HG03575 (cell line): ENCODE results near the gene ENDOU.

Experiments used
- ATAC-seq: cut with Tn5 transposase; IDR thresholded peaks from one replicate; pipeline ENCODE4 v1.9.1; 2021; ENCODE audit not compliant: unreplicated experiment, insufficient number of reproducible peaks, low FRiP score; ENCODE audit errors: extremely low read depth

The ENDOU gene

DNA sequence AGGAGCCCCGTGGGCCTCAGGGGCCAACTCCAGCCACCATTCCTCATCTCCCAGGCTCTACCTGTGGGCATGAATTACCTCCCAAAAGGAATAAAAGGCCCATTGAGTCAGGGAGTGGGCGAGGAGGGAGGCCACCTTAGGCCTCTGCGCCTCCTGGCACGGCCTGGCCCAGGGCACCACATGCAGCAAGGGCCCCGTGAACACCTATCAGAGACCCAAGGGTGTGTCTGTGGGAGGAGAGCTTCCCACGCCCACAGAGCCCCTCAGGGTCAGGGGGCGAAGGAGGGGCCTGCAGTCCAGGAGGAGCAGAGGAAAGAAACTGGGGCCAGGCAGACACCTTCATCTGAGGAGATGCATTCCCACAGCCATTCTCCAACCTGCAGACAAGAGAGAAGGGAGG is 21.2 kb upstream of the ENDOU start:
- ATAC-seq: no peak

DNA sequence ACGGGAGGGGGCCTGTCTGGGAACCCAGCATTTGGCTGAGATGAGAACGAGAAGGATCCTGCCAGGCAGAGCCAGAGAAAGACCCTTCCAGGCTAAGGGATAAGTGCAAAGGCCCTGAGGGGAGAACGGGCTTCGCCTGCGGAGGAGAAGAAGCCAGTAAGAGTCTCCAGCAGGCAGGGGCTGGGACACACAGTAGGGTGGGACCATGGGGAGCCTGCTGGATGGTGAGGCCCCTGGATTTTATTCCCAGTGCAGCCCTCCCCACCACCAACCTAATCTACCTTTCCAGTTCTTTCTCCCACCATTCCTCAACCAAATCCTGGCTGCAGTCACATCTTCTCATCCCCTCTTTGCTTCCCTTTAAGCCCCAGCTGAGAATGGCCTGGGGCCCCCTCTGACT is 20.8 kb upstream of the ENDOU start:
- ATAC-seq: no peak

DNA sequence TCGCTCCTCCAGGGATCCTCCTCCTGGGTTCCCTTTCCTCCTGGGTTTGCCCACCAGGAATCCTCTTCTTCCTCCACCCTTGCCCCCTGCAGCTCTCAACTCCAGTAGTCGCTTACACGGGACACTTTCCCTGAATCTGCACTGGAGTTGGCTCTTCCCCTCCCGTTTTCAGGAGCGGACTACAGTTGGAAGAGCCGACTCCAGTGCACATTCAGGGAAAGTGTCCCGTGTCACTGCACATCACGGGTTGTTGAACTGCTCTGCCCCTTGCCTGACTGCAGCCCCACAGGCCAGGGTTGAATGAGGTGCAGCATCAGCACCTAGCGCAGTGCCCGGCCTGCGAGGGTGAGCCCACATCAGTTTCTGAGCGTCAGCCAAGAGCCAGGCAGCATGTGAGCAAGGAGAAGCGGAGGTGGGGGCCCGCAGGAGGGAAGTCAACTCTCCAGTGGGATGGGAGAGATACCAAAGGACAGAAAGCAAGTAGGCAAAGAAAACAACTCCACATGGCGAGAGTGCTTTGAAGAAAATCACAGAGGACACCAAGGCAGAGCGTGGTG is 20.3 kb upstream of the ENDOU start:
- ATAC-seq: no peak

DNA sequence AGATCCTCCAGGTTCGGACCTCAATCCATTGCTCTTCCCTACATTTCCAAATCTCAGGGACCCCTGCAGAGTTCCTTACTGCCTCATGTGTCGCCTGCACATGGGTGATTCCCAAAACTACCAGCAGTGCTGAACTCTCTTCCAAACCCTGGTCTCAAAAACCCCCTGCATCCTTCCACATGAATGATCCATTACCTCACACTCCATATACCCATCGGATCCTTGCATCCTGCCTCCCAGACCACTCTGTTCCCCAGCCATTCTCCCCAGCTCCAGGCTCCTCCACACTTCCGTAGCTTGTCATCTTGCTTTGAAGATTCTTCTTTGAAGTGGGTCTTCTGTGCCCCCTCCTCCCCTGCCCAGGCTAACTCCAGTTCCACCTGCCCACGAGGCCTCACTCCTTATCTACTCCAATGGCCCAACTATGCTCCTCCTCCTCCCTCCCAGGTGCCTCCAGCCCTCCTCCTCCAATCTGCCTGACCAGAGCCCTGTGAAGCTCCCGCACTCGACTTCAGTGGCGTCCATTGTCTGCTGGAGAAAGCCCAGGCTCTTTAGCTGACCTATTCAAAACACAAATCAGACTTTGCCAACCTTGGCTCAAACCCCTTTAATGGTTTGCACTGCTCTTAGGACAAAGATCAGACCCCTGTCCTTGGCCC is 19.6 kb upstream of the ENDOU start:
- ATAC-seq: no peak

DNA sequence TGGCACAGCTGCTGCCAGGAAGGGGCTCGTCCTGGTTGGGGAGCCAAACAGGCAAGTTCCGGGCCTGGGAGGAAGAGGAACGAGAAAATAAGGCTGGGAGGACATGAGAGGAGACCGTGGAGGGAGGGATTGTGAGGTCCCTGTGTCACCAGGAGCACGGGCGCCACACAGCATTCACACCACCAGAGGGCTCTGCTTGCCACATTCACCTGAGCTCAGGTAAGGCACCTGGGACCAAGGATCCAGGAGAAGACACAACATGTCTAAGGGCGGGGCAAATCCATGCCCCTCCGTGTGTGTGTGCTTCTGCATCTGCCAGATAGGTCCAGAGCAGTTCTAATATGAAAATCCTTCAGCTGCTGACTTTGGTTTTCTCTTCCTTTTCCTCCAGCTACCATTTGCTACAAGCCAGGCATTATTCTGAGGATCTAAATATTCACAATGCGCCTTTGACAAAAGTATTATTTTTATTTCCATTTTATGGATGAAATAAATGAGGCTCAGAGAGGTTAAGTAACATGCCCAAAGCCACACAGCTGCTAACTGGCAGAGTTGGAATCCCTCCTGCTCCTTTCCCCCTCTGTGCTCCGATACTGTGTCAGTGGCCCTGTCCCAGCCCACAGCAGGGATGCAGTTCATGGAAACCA is 18.8 kb upstream of the ENDOU start:
- ATAC-seq: no peak

DNA sequence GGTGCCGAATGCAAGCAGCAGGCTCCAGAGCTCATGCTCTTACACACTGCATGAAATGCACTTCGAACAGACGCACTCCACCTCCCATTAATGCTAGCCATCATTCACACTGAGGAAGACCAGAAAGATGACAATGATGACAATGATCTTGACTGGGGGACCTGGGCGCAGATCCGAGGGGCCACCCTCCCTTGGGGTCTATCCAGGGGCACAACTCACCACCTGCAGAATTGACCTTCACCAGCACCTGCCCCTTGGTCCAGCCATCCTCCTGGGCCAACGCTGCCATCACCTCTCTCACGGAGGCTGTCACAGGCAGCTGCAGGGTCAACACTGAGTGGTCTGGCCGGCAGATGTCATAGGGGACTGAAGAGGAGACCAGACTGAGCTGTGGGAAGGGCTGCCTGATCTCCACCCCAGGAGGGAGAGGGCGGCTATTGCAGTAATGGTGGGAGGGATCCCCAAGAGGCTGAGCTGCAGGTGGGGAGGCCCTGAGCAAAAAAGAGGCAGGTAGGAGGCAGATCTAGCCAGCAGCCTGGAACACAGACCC is 18.1 kb upstream of the ENDOU start:
- ATAC-seq: no peak

DNA sequence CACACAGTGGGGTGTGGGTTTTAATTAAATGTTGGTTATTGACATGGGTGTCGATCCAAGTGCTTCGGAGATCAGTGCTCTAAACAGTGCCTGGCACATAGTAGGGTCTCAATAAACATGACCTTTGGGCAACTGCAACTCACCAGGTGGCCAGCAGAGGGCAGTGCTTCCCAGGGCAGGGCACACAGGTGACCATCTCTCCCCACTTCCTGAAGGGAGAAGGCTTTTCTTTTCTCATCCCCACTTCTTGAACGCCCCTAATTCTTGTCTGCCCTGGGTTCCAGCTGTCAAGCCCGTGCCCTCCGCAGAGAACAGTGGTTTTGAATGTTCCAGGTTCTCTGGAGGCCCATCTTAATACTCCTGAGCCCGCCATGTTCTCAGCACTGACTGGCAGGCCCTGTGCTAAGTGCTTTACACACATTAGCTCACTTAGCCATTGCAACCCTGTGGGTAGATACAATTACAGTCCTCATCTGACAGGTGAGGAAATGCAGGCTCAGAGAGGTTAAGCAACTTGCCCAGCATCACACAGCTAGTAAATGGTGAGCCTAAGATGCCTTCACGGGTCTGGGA is 17.0 kb upstream of the ENDOU start:
- ATAC-seq: no peak

DNA sequence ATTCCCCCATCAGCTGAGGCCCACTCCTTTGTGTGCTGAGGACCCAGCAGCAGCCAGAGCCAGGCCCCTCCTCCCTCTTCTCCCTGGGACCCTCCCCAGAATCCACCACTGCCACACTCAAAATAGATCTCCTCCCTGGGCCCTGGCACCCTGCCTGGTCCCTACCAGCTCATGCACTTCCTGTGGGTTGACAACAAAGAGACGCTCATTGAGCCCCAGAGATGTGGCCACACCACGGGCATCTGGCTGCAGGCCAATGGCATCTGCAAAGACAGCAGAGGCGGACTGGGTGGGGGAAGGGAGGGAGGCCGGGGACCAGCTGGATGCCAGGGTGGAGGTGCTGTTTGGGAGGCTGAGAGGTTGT is 16.0 kb upstream of the ENDOU start:
- ATAC-seq: no peak

DNA sequence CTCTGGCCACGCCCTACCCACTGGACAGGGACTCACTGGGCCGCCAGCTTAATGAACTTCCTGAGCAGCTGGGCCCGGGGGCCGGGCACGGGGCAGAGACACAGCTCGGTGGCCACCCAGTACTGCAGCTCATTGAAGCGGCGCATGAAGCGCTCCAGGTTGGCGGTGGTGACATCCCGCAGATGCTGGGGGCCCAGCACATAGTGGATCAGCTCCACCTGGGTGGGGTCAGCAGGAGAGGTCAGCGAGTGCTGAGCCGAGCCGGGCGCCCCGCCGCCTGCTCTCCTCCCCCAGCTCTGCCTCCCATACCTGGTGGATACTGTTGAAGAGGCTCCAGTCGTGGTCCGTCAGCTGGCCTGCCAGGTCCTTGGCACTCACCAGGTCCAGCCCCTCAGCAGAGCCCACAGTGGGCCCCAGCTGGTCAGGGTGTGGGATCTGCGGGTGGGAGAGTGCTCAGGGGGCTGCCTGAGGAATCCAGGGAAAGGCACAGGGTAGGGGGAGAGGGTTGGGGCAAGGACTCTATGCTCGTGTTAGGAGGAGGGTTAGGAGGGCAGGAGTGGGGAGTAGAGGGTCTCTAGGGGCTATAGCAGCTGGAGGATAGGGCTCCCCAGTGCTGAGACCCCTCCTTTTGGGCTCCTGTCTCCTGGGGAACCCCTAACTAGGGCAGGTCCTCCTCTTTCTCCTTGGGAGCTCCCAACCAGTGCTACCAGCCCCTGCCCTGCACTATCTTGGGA is 15.5 kb upstream of the ENDOU start:
- ATAC-seq: no peak

DNA sequence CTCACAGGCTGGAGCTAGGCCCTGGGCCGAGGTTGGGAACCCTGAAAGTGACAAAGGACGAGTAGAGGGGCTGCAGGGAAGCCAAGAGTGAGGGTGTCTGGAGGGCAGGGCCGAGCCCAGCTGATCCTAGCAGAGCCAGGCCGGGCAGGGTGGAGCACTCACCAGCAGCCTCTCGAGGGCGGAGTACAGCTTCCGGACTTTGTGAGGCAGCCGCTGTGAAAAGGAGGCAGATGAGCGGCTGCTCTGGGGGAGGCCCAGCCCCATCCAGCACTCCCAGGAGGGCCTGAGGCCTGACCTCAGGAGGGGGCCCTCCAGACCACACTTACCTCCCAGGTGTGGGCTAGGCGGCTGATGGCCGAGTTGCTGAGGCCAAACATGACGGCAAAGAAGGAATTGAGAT is 14.7 kb upstream of the ENDOU start:
- ATAC-seq: no peak

DNA sequence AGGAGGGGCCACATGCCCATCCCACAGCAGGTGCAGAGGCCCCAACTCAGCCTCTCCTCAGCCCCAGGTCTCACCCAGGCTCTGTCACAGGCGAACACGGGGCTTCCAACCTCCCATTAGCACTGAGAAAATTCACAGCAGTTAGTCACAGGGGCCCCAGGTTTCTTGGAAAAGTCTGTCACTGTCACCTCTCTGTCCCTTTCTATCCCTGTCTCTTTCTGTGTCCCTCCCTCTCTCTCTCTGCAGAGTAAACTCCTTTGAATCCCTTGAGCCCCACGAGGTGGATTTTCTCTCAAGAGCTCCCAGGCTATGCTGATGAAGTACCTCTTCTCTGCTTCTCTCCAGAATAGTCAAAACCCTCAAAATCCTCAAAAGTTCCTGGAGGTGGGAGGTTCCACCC is 14.0 kb upstream of the ENDOU start:
- ATAC-seq: no peak

DNA sequence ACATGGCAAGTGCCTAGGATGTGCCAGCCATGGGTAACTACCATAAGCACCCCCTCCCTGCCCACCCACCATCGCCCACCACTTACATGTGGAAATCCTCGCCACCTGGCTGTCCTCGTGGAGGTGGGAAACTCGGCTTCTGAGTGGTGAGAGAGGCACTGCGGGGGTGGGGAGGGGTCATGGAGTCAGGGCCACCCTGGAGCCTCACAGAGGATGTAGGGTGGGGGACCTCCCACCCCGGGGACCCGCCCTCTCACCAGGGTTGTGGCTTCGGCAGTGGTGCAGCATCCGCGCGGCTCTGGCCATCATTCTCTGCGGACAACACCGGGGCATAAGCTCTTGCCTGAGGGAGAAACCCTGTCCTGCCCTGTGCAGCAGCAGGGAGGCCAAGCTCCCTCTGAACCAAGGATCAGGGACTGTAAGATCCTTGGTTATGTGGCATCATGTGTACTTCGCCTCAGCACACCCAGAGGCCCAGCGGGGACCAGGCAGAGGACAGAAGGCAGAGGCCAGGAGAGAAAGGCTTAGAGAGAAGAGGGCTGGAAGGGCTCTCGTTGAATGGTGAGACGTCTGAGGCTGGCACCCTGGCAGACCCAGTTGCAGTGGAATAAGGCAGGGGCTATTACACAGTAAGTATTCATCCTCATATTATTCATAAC is 12.8 kb upstream of the ENDOU start:
- no peak for ATAC-seq

DNA sequence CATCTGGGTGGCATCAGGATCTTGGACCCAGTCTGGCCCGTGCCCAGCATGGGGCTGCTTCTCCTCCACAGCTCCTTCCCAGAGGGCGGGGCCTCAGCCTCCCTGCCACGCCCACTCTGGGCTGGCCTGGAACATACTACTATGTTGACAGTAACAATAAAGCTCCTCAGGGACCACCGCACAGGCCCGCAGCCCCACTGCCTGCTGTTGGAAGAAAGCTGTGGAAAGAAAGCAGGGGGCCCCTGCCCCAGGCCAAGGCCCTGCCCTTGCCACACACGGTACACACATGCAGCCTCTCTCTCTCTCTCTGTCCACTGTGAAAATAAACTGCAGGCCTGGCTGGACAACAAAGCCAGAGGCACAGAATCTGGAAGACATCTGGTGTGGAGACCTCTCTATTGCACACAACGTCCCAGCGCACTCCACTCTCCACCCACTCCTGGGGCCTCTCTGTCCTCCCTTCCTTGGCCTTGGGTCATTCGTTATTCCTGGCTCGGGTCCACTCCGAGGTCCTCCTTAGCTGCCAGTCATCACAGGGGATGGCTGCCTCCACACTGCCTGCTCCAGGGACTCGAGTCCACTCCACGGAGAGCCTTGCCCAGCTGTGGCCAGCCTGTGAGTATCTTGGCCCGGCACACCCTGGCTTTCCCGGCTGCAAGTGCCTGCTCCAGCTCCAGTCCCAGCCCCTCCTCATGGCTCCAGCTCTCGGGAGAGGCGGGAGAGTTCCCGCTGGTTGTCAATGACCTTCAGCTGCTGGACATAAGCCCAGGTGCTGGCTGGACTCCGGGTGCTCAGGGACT is 11.8 kb upstream of the ENDOU start:
- no peak for ATAC-seq

DNA sequence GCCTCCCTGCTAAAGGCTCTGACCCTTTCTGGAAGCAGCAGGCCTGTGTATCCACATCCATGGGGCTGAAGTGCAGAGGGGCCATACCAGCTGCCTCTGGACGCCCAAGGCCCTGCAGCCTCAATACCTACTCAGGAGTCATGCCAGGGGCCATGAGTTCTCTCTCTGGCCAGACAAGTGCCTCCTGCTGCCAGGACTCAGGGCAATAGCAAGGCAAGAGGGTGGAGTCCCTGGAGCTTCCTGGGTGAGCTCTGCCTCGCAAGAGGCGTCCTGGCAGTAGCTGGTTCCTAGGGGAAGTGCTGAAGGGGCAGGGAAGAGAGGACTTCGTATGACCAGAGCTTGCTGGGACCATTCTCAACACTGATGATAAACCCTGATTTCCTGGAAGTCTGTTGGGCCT is 10.9 kb upstream of the ENDOU start:
- ATAC-seq: no peak

DNA sequence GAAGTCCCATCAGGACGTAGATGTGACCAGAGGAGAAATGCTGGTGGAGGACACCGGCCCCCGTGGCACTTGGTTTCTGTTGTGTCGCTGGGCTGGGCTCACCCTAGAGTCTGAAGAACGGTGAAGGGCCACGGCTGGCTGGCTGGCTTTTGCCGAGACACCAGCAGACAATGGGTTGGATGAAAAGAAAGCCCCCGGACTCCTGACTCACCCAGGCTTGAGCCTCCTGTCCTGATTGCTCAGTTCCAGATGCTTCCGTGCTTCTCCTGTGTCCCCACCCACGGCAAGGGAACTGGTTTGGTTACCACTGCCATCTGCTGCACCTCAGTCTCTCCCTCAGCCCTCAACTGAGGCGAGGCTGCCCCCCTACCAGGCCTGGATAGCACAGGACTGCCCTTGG is 10.4 kb upstream of the ENDOU start:
- ATAC-seq: no peak

DNA sequence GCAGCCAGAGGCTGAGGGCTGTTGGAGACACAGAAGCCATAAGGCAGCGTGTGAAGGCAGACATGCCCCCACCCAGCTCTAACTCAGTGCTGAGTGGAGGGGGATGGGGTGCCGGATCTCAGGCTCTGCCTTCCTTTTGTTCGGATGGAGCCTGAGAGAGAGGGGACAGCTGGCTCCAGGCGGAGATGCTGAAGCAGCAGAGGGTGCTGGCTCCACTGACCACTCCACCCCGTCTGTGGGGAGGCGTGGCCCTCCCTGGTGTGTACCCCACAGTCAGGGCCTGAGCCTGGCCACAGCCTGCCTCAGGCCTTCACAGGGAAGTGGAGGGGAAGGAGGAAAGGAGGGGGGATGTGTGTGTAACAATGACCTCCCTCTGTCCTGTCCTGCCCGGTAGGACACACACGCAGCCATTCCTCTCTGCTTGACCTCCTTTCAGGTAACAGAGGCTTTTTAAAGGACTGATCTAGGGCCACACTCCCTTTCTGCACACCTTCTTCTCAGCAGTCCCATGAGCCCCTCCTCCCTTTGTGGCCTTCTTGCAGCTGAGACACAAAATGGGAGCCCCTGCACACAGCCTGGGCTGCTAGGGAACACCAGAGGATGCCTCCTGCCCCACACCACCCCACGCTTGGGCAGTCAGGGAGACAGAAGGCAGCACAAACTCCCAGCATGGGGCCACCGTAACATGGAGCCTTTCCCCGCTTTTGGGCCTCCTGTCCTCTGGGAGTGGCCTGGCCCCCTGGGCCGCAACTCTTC is 9.6 kb upstream of the ENDOU start:
- ATAC-seq: no peak

DNA sequence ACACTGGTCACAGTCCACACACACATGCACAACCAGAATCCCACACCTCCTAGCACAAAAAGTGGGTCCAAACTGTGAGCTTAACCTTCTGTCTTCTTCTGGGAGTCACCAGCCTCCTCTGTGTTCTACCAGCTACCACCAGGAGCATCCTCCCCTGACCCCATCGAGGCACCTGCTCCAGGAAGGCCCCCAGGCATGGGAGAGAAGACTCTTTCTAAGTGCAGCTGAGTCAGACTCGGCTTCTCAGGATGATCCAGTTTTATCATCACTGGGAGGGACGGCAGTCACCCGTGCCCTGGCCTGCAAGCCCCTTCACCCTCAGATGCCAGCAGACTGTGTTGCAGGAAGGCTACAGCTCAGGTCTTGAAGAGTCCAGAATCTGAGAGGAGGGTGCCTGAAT is 7.9 kb upstream of the ENDOU start:
- ATAC-seq: no peak

DNA sequence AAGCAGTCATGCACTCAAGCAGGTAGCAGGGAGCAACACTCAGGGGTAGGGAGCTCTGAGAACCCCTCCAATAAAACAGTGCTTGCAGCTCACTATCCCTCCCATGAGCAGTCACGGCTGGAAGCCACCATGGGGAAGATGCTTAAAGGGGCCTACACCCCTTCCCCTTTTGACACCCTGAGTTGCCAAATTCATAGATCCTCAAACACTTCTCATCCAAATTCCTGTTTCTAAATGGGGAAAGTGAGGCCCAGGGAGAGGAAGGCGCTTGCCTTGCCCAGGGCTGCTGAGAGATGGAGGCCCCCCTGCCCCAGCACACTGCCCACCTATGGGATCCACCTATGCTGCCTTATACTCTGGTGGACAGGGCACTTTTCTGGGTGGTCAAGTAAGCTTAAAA is 7.2 kb upstream of the ENDOU start:
- ATAC-seq: no peak
